Measurements from ENCODE around the gene DNASE2B. TPM values are rescaled to one million over a fixed set of nuclear protein-coding genes. Genes with fewer than 3 reads are reported as not detected.
"Not testable (repeated sequence)": the region's sequence is repeated elsewhere in the genome, so short reads cannot be mapped to it uniquely, and the experiment has no call there.

The DNASE2B gene
- total RNA-seq, 1 donor = not detected

DNA sequence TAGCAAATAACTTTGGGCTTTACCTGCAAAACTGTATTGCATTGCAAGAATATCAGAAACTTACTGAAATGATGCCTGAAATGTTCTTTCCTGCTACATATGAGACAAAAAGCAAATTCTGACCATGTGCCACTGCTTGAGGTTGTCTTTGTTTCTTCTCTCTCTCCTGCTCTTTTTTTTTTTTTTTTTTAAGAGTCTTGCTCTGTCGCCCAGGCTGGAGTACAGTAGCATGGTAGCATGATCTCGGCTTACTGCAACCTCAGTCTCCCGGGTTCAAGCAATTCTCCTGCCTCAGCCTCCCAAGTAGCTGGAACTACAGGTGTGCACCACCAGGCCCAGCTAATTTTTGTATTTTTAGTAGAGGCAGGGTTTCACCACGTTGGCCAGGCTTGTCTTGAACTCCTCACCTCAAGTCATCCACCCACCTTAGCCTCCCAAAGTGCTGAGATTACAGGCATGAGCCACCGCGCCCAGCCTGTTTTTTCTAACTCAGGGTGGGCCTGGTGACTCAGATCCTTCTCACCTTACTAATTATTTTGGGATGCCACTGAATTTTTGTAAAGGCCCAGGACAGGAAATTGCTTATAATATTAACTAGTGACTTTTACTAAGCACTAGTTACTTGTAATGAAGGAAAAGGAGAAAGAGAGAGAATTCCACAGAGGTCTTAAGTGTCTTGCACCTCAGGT is 35.9 kb downstream of the DNASE2B start:
- DNase-seq (ENCODE audit: low read depth) = no peak
- no peak overlapping the region for H3K4me3 ChIP-seq (ENCODE audit: low read depth, low read length)
- TF ChIP-seq, protein P1, sequence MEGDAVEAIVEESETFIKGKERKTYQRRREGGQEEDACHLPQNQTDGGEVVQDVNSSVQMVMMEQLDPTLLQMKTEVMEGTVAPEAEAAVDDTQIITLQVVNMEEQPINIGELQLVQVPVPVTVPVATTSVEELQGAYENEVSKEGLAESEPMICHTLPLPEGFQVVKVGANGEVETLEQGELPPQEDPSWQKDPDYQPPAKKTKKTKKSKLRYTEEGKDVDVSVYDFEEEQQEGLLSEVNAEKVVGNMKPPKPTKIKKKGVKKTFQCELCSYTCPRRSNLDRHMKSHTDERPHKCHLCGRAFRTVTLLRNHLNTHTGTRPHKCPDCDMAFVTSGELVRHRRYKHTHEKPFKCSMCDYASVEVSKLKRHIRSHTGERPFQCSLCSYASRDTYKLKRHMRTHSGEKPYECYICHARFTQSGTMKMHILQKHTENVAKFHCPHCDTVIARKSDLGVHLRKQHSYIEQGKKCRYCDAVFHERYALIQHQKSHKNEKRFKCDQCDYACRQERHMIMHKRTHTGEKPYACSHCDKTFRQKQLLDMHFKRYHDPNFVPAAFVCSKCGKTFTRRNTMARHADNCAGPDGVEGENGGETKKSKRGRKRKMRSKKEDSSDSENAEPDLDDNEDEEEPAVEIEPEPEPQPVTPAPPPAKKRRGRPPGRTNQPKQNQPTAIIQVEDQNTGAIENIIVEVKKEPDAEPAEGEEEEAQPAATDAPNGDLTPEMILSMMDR (IDR thresholded peaks at IDR 0.05; ENCODE audit: insufficient read depth, low read length) = no peak

DNA sequence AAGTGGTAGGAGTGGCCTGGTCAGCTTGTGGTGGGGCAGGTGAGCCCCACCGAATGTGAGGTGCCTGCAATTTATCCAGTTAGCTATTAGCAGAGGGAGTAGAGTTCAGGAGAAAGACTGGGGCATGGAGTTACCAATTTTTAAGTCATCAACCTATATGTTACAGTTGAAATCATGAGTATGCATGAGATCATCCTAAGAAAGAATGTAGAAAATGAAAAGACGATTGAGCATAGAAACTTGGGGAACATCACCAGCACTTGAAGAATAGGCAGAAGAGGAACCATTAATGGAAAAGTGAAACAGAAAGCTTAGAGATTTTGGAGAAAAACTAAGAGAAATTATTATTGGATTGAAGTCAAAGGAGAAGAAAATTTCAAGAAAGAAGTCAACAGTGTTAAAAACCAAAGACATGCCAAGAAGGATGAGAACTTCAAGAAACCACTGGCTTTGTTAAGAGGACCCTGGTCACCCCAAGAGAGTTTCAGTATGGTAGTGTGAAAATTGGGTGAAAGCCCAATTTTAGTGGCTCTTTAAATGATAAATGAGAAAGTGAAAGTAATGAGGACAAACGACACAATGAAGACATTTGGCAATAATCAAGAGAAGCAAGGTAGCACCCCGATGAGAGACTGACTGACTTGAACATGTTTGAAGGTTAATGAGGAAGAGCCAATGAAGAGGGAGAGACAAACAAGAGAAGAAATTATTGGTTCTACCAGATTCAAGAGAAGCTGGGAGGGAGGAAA is 36.7 kb downstream of the DNASE2B start:
- DNase-seq (ENCODE audit: low read depth) = no peak
- no peak overlapping the region for H3K4me3 ChIP-seq (ENCODE audit: low read depth, low read length)
- TF ChIP-seq, protein P1 (IDR thresholded peaks at IDR 0.05; ENCODE audit: insufficient read depth, low read length) = no peak

DNA sequence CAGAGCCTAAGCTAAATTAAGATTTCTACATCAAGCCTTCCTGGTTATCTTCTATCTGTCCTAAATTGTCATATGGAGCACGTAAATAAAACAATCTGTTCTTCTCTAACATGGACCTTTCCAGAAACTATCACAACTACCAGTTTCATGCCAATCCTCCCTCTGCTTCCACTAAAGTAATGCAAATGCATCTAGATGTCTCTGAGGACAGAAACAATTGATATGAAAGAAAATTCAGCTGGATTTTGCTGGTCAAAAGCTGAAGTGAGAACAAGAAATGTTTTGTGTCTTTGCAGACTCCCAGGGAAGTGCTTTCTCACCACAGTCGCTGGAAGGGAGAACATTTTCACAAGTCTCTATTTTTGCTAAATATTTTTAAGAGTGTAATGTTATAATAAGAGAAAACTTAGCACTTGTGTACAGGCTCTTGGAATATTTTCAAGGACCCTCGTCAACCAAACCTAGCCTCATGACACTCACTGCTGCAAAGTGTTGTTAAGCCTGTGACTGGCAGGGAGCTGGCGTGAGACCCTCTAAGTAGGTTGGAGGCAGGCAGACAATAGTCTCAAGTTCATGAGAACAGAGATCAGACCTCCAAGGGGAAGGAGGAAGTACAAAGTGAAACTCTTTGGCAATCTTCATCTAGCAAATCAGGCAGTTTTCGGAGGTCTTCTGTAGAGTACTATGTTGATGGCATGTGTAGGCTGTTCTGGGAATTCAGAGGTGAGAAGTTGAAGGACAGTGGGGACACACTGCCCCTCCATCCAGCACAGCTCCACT is 38.8 kb downstream of the DNASE2B start:
- TF ChIP-seq, protein P1 (IDR thresholded peaks at IDR 0.05; ENCODE audit: insufficient read depth, low read length) = no peak
- H3K4me3 ChIP-seq (ENCODE audit: low read depth, low read length) = no peak overlapping the region
- no peak for DNase-seq (ENCODE audit: low read depth)

DNA sequence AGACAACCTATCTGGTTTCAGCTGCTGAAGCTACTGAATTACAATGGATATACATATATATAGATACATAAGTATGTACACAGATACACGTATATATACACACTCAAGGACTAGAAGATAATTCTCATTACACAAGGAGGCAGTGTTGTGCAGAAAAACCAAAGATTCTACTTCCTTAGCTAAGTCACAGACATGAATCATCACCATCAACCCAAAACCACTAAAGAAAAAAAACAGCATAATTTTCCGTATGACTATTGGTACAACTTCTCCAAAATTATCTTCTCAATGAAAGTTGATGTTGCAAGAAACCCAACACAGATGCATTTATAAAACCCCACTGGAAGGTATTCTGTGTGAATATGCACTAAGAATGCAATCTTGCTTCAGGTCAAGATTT is 44.0 kb downstream of the DNASE2B start:
- no peak overlapping the region for H3K4me3 ChIP-seq (ENCODE audit: low read depth, low read length)
- peak; percentile 96 for DNase-seq (ENCODE audit: low read depth)
- TF ChIP-seq, protein P1 (IDR thresholded peaks at IDR 0.05; ENCODE audit: insufficient read depth, low read length) = peak; percentile 48

DNA sequence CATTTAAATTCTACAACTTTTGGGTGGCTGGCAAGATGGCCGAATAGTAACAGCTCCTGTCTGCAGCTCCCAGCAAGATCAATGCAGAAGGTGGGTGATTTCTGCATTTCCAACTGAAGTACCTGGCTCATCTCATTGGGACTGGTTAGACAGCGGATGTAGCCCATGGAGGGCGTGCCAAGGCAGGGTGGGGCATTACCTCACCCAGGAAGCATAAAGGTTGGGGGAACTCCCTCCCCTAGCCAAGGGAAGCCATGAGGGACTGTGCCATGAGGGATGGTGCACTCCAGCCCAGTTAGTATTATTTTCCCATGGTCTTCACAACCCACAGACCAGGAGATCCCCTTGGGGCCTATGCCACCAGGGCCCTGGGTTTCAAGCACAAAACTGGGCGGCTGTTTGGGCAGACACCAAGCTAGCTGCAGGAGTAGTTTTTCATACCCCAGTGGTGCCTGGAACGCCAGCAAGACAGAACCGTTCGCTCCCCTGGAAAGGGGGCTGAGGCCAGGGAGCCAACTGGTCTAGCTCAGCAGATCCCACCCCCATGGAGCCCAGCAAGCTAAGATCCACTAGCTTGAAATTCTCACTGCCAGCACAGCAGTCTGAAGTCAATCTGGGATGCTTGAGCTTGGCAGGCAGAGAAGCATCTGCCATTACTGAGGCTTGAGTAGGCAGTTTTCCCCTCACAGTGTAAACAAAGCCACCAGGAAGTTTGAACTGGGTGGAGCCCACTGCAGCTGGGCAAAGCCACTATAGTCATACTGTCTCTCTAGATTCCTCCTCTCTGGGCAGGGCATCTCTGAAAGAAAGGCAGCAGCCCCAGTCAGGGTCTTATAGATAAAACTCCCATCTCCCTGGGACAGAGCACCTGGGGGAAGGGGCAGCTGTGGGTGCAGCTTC is 44.7 kb downstream of the DNASE2B start:
- H3K4me3 ChIP-seq (ENCODE audit: low read depth, low read length); DNase-seq (ENCODE audit: low read depth): not testable (repeated sequence)

- not testable (repeated sequence) for DNase-seq (ENCODE audit: low read depth); H3K4me3 ChIP-seq (ENCODE audit: low read depth, low read length)
Measured at GRCh38 chr1:84448704-84449103, 50.4 kb downstream of the DNASE2B start.

DNA sequence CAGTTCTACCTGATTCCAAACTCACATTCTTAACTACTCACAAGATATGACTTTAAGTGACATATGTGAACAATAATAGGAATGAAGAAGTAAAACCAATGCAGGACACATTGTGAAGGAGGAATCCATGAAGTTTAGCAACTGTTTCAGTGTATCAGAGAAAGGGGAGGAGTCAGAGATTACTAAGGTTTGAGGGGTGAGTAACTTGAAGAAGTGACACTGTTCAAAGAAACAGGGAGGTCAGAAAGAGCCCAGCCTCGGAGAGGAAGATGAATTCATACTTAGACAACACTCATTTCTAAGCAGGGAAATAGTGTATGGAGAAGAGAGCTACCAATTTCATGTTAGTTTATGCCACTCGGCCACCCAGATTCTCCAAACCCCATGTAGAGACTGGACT is 52.6 kb downstream of the DNASE2B start:
- no peak overlapping the region for H3K4me3 ChIP-seq (ENCODE audit: low read depth, low read length)
- TF ChIP-seq, protein P1 (IDR thresholded peaks at IDR 0.05; ENCODE audit: insufficient read depth, low read length) = no peak
- DNase-seq (ENCODE audit: low read depth) = peak; percentile 5

All from fibroblast of the aortic adventitia (primary cell).